GM18526 (cell line): Measurements from ENCODE around the gene HDAC10.

Experiments
- POLR2A ChIP-seq: IDR thresholded peaks from 3 replicates; pipeline ENCODE4 v1.6.1; 2011; ENCODE audit not compliant: insufficient read length; ENCODE audit errors: extremely low read depth

The HDAC10 gene

GRCh38 chr22:50220603-50221409, 30.3 kb downstream of the HDAC10 start:
- no peak for TF ChIP-seq POLR2A

DNA sequence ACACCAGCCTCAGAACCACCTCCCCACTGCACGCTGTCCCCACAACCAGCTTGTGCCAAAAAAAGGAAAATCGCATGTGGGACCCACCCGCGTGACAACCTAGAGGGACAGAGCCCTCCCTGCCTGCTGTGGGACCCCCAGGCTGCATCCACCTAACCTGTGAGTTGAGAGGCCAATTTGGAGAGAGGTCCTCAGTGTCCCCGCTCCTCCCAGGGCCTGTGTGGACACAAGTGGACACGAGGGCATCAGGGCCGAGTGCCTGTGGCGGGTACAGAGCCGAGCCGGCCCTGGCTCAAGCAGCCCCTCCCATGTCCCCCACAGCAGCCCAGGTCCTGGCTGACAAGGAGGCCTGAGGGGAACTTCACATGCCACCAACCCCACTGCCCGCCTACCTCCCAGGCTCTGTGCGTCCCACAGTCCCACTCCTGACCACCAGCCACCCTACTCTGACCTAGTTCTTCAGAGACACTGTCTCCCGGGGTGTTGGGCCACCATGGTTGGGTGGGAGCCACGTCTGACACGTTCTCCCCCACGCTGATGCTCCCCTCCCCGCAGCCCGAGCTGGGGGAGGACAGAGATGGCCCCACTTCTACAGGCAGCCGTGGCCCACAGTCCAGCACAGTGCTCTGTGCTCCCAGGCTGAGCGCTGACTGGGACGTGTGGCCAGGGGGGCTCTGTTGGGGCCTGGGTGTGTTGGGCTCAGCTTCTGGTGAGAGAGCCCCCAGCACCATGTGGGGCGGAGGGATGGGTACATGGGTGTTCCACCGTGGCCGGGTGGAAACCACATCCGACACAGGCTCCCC, 31.1 kb downstream of the HDAC10 start:
- TF ChIP-seq POLR2A = no peak

GRCh38 chr22:50218996-50219727, 31.9 kb downstream of the HDAC10 start:
- no peak for TF ChIP-seq POLR2A

- TF ChIP-seq POLR2A = no peak
Measured at GRCh38 chr22:50218153-50218995, 32.7 kb downstream of the HDAC10 start.

DNA sequence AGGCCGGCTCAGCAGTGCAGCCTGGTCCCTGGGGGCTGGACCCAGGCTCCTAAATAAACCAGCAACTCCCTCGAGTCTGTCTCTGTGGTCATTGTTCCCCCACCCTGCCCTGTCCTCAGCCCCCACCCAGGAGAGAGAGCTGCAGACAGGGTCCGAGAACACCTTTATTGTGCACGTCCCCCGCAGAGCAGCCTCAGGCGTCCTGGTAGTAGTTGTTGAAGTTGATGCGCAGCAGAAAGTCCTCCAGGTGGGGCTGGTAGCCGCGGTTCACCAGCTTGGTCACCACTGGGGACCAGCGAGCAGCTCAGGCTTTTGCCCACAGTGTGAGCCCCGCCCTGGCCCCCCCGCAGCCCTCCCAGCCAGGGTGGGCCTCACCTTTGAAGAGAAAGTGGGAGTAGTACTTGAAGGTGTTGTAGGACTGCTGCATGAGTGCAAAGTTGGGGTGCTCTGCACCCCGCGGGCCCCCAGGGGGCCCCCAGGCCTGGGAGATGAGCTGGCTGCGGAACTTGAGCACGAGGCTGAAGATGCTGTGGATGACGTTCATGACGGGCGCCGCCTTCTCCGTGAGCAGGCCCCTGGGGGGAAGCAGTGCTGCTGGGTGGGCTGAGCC, 33.4 kb downstream of the HDAC10 start:
- no peak for TF ChIP-seq POLR2A

GRCh38 chr22:50216684-50217520, 34.2 kb downstream of the HDAC10 start:
- TF ChIP-seq POLR2A = no peak

GRCh38 chr22:50216055-50216683, 34.9 kb downstream of the HDAC10 start:
- no peak for TF ChIP-seq POLR2A

DNA sequence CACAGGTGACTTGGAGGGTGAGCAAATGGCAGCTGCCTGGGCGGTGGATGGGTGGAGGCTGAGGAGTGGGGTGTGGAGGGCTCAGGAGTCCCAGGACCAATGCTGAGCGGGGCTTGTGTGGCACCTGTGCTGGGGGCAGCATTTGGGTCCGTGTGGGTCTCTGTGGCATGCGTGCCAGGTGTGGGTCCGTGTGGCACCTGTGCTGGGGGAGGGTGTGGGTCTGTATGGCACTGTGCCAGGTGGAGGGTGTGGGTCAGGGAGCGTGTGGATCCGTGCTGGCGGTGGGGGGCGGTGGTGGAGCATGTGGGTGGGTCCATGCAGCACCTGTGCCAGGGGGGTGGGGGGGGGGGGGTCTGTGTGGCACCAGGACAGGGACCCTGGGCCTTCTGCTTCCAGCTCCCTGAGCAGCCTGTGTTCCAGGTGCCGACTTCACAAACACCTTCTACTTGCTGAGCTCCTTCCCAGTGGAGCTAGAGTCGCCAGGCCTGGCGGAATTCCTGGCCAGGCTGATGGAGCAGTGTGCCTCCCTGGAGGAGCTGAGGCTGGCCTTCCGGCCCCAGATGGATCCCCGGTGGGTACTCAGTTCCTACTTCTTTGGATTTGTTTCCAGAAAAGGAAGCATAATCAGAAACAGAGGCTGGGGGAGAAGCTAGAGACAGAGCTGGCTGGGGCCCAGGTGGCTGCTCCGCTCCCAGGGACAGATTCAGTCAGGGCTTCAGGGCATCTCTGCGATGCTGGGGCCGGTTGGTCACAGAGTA, 35.6 kb downstream of the HDAC10 start:
- TF ChIP-seq POLR2A = no peak

- TF ChIP-seq POLR2A = no peak
Measured at GRCh38 chr22:50213263-50213662, 37.8 kb downstream of the HDAC10 start.

DNA sequence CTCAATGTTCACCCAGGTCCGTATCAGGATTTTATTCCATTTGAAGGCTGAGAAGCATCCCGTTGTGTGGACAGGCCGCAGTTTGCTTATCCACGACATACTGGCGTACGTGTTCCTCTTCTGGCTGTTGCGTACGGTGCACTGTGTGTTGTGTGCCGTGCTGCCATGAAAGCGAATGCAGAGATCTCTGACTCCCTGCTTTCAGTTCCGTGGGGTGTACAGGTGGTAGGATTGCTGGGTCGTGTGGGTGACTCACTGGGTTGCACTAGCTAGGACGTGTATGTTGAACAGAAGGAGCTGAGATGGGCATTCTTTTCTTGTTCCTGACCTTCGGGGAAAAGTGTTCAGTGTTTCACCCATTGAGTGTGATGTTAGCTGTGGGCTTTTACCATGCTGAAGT, 39.9 kb downstream of the HDAC10 start:
- TF ChIP-seq POLR2A = no peak

- no peak for TF ChIP-seq POLR2A
Measured at GRCh38 chr22:50210378-50211139, 40.5 kb downstream of the HDAC10 start.

DNA sequence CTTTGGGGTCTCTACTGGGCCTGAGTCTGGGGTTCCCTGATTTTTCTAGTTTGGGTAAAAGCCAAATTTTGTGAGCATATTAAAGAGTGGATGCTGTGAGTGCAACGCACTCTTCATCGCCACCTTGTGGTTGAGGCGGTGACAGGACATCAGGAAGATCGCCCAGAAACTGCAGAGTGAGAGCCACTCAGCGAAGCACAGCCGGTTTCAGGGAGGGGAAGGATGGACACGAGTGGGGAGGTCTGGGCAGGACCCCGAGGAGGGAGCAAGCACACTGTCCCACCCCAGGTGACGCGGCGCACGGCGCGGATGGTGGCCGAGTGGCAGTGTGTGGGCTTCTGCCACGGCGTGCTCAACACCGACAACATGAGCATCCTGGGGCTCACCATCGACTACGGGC, 41.2 kb downstream of the HDAC10 start:
- TF ChIP-seq POLR2A = no peak
